Testis (tissue), 3 donors: ENCODE results near the gene PTPRR. TPM values are rescaled to one million over a fixed set of nuclear protein-coding genes. Genes with fewer than 3 reads are reported as not detected.

Source experiments
- DNase-seq: peaks from one replicate; pipeline ENCODE4 v3.0.0-alpha.2; 2019
- H3K27ac ChIP-seq, 2 donors: fragments of 200-600 bp; sonication (generic); one replicate each; pipeline ENCODE4 v1.5.1; 2019
- H3K27me3 ChIP-seq: fragments of 200-600 bp; sonication (generic); one replicate; pipeline ENCODE4 v1.5.1; 2019
- H3K36me3 ChIP-seq: fragments of 200-600 bp; sonication (generic); one replicate; pipeline ENCODE4 v1.5.1; 2017; ENCODE audit warnings: low read depth; ENCODE audit errors: missing control alignments
- H3K4me1 ChIP-seq: fragments of 200-600 bp; sonication (generic); one replicate; pipeline ENCODE4 v1.5.1; 2019
- H3K4me3 ChIP-seq, 2 donors: fragments of 200-600 bp; sonication (generic); one replicate each; pipeline ENCODE4 v1.5.1; 2017 to 2019
- H3K9me3 ChIP-seq: fragments of 200-600 bp; sonication (generic); one replicate; pipeline ENCODE4 v1.5.1; 2017
- POLR2A ChIP-seq: fragments of 450-650 bp; IDR thresholded peaks from one replicate; pipeline ENCODE4 v1.6.1; 2017; ENCODE audit warnings: antibody characterized with exemption, mild to moderate bottlenecking, moderate library complexity
- WGBS, 2 donors: methylation state at CpG; one replicate each; pipeline ENCODE4 v1.1.5; 2018; 5-methylcytosine and 5-hydroxymethylcytosine counted together
- intact Hi-C: fragments of 100-400 bp; cut with DNase I; formaldehyde crosslinking; loops from one replicate; pipeline ENCODE4 v1.15.1; 2023; ENCODE audit warnings: low total_unique reads
- polyA plus RNA-seq: library from polyadenylated mRNA; stranded (reverse); fragments of 350-450 nt; fragmentation: Illumina TruSeq; extraction: RNeasy Lipid Tissue Mini Kit (QIAGEN cat#74804); gene quantifications from one replicate; pipeline ENCODE4 v1.2.3, GENCODE V29; 2014; ENCODE audit warnings: low read depth, low replicate concordance; ENCODE audit not compliant: insufficient read depth
- total RNA-seq, 2 donors: library from RNA; depleted of rRNA; stranded (reverse); fragments of >200 nt; gene quantifications; one replicate each; pipeline ENCODE4 v1.2.3, GENCODE V29; 2016
- TF ChIP-seq, protein P1 (sequence below), 3 experiments: fragments of 450-650 bp in 2 of 3; fragments of 200-600 bp in 1 of 3; sonication (generic) in 1 of 3; IDR thresholded peaks; one replicate each; pipeline ENCODE4 v1.5.1; 2016 to 2019; ENCODE audit warnings: antibody characterized with exemption in 3 of 3, mild to moderate bottlenecking in 2 of 3, moderate library complexity in 1 of 3

The PTPRR gene
- total and polyA plus RNA-seq, 3 donors from 2014 or later: 0.16 to 0.43 (median 0.24) TPM

DNA sequence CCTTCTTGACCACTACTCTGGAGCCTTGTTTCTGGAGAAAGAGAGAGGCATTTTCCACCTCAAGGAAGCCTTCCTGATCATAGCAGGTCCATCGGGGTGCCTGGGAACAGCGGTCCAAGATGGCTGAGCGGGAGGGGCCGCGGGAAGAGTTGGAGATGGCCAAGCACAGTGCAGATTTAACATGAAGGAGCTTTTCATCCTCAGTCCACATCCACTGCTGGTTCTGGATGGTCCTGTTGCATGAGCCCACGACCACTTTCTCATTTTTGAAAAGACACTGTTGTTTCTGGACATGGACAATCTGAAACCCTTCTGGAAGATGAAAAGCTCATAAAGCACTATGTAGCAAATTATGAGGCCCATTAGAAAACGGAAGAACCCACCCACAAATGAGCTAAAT is 284.8 kb downstream of the PTPRR start:
- no peak for TF ChIP-seq POLR2A
- TF ChIP-seq, protein P1, sequence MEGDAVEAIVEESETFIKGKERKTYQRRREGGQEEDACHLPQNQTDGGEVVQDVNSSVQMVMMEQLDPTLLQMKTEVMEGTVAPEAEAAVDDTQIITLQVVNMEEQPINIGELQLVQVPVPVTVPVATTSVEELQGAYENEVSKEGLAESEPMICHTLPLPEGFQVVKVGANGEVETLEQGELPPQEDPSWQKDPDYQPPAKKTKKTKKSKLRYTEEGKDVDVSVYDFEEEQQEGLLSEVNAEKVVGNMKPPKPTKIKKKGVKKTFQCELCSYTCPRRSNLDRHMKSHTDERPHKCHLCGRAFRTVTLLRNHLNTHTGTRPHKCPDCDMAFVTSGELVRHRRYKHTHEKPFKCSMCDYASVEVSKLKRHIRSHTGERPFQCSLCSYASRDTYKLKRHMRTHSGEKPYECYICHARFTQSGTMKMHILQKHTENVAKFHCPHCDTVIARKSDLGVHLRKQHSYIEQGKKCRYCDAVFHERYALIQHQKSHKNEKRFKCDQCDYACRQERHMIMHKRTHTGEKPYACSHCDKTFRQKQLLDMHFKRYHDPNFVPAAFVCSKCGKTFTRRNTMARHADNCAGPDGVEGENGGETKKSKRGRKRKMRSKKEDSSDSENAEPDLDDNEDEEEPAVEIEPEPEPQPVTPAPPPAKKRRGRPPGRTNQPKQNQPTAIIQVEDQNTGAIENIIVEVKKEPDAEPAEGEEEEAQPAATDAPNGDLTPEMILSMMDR (IDR thresholded peaks at IDR 0.05): no peak
- H3K27me3 ChIP-seq: no peaks in the 10 kb centered on the region
- 73 to 75% methylated on average over 7 of the region's 7 CpGs for WGBS, 2 donors
- no peak for DNase-seq
- H3K9me3 ChIP-seq: no peaks in the 10 kb centered on the region
- no peaks in the 10 kb centered on the region for H3K36me3 ChIP-seq
- H3K4me3 ChIP-seq: no peak overlapping the region
- intact Hi-C loops: no loop called here
- no peaks in the 10 kb centered on the region for H3K4me1 ChIP-seq
- H3K27ac ChIP-seq: no peak overlapping the region

- no peak overlapping the region for H3K4me3 ChIP-seq
- no peaks in the 10 kb centered on the region for H3K9me3 ChIP-seq
- TF ChIP-seq, protein P1 (IDR thresholded peaks at IDR 0.05): no peak
- no peak for TF ChIP-seq POLR2A
- DNase-seq: no peak
- H3K36me3 ChIP-seq: no peaks in the 10 kb centered on the region
- no peaks in the 10 kb centered on the region for H3K4me1 ChIP-seq
- intact Hi-C loops: no loop called here
- H3K27ac ChIP-seq: no peak overlapping the region
- H3K27me3 ChIP-seq: no peaks in the 10 kb centered on the region
- WGBS, 2 donors: 81 to 86% methylated on average over 3 of the region's 3 CpGs
These were observed 291.6 kb downstream of the PTPRR start for GRCh38 chr12:70628701-70629480.

- Histone ChIP-seq H3K9me3 (no peaks in the 10 kb centered on the region), H3K27me3 (no peaks in the 10 kb centered on the region), H3K4me1 (no peaks in the 10 kb centered on the region), H3K36me3 (no peaks in the 10 kb centered on the region), H3K4me3 (no peak overlapping the region), H3K27ac (no peak overlapping the region)
- TF ChIP-seq, protein P1 (IDR thresholded peaks at IDR 0.05): no peak
- no peak for TF ChIP-seq POLR2A
- no peak for DNase-seq
- intact Hi-C loops: no loop called here
- 75 to 76% methylated on average over 5 of the region's 5 CpGs for WGBS, 2 donors
These were observed 292.9 kb downstream of the PTPRR start for GRCh38 chr12:70627677-70628076.

DNA sequence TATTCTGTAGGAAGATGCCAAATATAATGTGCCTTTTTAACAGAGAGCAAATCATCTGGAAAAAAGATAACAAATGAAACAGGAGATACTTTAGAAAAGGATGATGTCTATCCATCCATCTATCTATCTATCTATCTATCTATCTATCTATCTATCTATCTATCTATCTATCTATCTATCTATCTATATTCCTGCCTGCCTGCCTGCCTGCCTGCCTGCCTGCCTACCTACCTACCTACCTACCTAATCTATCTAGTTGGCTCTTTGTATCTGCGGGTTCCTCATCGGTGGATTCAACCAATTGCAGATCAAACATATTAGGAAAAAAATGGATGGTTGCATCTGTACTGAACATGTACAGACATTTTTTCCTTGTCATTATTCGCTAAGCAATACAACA is 294.4 kb downstream of the PTPRR start:
- TF ChIP-seq, protein P1 (IDR thresholded peaks at IDR 0.05): no peak
- no peak for TF ChIP-seq POLR2A

More for the DNA sequence above, 294.4 kb downstream of the PTPRR start:
- Histone ChIP-seq H3K4me3 (no peak overlapping the region), H3K27ac (no peak overlapping the region), H3K9me3 (no peaks in the 10 kb centered on the region), H3K27me3 (no peaks in the 10 kb centered on the region), H3K4me1 (no peaks in the 10 kb centered on the region), H3K36me3 (no peaks in the 10 kb centered on the region)
- intact Hi-C loops: no loop called here
- 93 to 96% methylated on average over 3 of the region's 3 CpGs for WGBS, 2 donors
- DNase-seq: no peak
